GM23338 (cell line): ENCODE results near the gene GALR2. TPM values are rescaled to one million over a fixed set of nuclear protein-coding genes. Genes with fewer than 3 reads are reported as not detected.

Experiments used
- CREB1 ChIP-seq: fragments of 250-450 bp; sonication (Bioruptor Pico); IDR thresholded peaks from 2 replicates; pipeline ENCODE4 v1.5.0; 2020; ENCODE audit warnings: low read depth, mild to moderate bottlenecking, moderate library complexity
- EZH2 ChIP-seq: fragments of 200-600 bp; sonication (generic); IDR thresholded peaks from one replicate; pipeline ENCODE4 v1.8.0; 2017; ENCODE audit warnings: antibody characterized with exemption, mild to moderate bottlenecking, low read depth; ENCODE audit not compliant: unreplicated experiment
- EZH2phosphoT487 ChIP-seq: fragments of 200-600 bp; sonication (generic); IDR thresholded peaks from one replicate; pipeline ENCODE4 v1.8.1; 2018; ENCODE audit warnings: antibody characterized with exemption; ENCODE audit not compliant: unreplicated experiment
- JUNB ChIP-seq: IDR thresholded peaks from one replicate; pipeline ENCODE4 v1.6.1; 2016; ENCODE audit warnings: antibody characterized with exemption; ENCODE audit not compliant: unreplicated experiment
- NANOG ChIP-seq: IDR thresholded peaks from 2 replicates; pipeline ENCODE4 v1.6.1; 2016; ENCODE audit warnings: antibody characterized with exemption, borderline replicate concordance
- POLR2AphosphoS5 ChIP-seq: IDR thresholded peaks from 2 replicates; pipeline ENCODE4 v1.6.1; 2016; ENCODE audit warnings: antibody characterized with exemption, low read depth
- STAT1 ChIP-seq: IDR thresholded peaks from one replicate; pipeline ENCODE4 v1.6.1; 2016; ENCODE audit warnings: antibody characterized with exemption; ENCODE audit not compliant: unreplicated experiment
- ZNF331 ChIP-seq: fragments of 250-450 bp; sonication (Bioruptor Pico); IDR thresholded peaks from 2 replicates; pipeline ENCODE4 v1.5.0; 2020; ENCODE audit warnings: low read depth, mild to moderate bottlenecking, moderate library complexity
- polyA plus RNA-seq: library from polyadenylated mRNA; unstranded; fragments of >200 nt; fragmentation: Nextera tagmentation; extraction: Ambion mirVana; gene quantifications from 2 replicates; pipeline ENCODE4 v1.2.1, GENCODE V29; 2016
- total RNA-seq: library from RNA; depleted of rRNA; stranded (reverse); fragments of >200 nt; shearing (Covaris generic); gene quantifications from 2 replicates; pipeline ENCODE4 v1.2.3, GENCODE V29; 2014
- TF ChIP-seq, protein P1 (sequence below): fragments of 250-450 bp; sonication (Bioruptor Pico); IDR thresholded peaks from 2 replicates; pipeline ENCODE4 v1.5.0; 2020; ENCODE audit warnings: mild to moderate bottlenecking, moderate library complexity

Gene GALR2
- total and polyA plus RNA-seq, 2 experiments from 2014 or later: 0.50 to 2.2 TPM

DNA sequence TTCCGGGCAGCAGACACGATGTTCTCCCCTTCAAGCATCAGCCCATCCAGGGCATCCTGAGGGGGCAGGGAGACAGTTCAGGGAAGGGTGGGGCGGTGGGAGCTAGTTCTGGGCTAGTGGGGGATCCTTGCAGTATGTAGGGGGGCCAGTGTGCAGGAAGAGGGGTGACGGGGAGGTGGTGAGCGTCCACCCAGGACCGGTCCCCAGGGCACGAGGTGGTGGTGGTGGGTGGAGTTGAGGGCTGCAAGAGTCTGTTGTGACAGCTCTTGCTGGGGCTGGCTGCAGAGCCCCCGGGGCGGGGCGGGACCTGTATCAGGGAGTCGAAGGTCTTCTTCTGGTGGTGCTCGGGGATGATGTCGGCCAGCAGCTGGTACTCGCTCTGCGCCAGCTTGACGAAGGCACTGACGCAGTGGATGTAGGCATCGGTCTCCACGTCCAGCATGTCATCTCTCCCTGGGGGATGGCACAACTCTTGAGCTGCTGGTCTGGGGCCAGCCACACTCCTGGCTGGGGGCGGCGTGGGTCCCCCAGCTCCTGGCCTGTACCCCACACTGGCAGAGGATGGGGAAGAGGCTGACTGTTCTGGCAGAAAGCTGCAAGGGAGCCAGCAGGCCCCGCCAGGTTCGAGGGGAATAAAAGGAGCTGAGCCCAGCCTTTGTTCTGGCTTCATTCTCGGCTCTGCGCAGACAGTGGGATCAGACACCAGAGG, 14.4 kb downstream of the GALR2 start (continued):
- TF ChIP-seq, protein P1, sequence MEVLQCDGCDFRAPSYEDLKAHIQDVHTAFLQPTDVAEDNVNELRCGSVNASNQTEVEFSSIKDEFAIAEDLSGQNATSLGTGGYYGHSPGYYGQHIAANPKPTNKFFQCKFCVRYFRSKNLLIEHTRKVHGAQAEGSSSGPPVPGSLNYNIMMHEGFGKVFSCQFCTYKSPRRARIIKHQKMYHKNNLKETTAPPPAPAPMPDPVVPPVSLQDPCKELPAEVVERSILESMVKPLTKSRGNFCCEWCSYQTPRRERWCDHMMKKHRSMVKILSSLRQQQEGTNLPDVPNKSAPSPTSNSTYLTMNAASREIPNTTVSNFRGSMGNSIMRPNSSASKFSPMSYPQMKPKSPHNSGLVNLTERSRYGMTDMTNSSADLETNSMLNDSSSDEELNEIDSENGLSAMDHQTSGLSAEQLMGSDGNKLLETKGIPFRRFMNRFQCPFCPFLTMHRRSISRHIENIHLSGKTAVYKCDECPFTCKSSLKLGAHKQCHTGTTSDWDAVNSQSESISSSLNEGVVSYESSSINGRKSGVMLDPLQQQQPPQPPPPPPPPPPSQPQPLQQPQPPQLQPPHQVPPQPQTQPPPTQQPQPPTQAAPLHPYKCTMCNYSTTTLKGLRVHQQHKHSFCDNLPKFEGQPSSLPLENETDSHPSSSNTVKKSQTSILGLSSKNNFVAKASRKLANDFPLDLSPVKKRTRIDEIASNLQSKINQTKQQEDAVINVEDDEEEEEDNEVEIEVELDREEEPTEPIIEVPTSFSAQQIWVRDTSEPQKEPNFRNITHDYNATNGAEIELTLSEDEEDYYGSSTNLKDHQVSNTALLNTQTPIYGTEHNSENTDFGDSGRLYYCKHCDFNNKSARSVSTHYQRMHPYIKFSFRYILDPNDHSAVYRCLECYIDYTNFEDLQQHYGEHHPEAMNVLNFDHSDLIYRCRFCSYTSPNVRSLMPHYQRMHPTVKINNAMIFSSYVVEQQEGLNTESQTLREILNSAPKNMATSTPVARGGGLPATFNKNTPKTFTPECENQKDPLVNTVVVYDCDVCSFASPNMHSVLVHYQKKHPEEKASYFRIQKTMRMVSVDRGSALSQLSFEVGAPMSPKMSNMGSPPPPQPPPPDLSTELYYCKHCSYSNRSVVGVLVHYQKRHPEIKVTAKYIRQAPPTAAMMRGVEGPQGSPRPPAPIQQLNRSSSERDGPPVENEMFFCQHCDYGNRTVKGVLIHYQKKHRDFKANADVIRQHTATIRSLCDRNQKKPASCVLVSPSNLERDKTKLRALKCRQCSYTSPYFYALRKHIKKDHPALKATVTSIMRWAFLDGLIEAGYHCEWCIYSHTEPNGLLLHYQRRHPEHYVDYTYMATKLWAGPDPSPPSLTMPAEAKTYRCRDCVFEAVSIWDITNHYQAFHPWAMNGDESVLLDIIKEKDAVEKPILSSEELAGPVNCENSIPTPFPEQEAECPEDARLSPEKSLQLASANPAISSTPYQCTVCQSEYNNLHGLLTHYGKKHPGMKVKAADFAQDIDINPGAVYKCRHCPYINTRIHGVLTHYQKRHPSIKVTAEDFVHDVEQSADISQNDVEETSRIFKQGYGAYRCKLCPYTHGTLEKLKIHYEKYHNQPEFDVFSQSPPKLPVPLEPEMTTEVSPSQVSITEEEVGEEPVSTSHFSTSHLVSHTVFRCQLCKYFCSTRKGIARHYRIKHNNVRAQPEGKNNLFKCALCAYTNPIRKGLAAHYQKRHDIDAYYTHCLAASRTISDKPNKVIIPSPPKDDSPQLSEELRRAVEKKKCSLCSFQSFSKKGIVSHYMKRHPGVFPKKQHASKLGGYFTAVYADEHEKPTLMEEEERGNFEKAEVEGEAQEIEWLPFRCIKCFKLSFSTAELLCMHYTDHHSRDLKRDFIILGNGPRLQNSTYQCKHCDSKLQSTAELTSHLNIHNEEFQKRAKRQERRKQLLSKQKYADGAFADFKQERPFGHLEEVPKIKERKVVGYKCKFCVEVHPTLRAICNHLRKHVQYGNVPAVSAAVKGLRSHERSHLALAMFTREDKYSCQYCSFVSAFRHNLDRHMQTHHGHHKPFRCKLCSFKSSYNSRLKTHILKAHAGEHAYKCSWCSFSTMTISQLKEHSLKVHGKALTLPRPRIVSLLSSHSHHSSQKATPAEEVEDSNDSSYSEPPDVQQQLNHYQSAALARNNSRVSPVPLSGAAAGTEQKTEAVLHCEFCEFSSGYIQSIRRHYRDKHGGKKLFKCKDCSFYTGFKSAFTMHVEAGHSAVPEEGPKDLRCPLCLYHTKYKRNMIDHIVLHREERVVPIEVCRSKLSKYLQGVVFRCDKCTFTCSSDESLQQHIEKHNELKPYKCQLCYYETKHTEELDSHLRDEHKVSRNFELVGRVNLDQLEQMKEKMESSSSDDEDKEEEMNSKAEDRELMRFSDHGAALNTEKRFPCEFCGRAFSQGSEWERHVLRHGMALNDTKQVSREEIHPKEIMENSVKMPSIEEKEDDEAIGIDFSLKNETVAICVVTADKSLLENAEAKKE: no peak
- TF ChIP-seq POLR2AphosphoS5 (no peak), CREB1 (no peak), ZNF331 (CRISPR knock-in tag) (no peak), EZH2phosphoT487 (no peak), NANOG (no peak), EZH2 (no peak), JUNB (no peak), STAT1 (no peak)
